ENCODE measurements around the gene ONECUT1.
A peak's percentile ranks its signal among the peaks of the same experiment; 100 is the strongest.

Gene ONECUT1

DNA sequence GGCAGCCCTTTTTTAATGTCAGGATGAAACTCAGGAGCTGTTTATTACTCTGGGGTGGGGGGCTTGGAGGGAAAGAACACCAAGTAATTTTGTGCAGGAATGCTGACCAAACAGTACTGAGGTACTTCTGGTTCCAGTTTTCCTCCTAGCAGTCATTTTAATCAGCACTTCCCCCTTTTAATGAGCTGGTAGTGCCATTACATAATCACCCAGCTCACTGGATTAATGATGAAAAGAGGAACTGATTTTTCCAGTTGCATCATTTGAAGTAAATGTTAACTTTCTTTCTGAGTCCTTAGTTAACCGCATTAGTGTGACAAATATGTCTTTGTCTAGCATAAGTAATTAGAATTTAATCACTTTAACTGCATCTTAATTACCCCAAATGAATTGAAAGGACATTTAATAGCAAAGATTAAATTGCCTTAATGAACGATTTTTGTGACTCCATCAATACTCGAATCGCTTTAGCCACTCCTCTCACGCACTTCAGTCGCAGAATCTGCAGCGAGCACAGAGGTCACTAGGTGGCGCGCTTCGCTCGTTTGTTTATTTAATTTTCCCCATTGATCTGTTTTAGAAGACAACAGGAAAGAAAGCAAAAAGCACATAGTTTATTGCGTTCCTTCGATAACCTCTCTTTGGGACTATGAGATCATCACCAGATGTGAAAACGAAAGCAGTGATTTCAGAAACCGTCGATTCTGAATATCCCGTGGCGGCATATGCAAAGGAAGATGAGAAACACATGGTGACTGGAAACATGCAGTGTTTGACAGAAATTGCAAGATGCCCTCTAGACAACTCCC, 9.8 kb downstream of the ONECUT1 start:
- peak; percentile 8 for DNase-seq

DNA sequence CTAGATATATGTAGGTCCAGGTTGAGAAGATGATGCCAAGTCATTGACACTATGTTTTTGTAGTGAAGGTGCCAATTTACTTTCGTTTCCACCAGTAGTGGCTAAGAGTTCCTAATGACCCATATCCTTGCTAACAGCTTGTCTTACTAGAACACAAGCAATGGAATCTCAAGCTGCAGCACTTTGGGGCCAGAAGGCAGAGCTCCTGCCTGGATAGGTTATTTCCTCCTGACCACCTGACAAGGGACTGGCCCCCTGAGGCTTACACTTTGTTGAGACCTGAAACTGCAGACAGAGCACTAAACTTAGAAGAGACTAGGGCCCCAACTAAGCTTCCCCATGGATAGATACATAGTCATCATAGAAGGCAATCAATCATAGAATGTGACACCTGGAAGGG, 11.7 kb downstream of the ONECUT1 start:
- DNase-seq = no peak

- no peak for DNase-seq
These were observed 17.4 kb downstream of the ONECUT1 start for GRCh38 chr15:52772766-52773165.

DNA sequence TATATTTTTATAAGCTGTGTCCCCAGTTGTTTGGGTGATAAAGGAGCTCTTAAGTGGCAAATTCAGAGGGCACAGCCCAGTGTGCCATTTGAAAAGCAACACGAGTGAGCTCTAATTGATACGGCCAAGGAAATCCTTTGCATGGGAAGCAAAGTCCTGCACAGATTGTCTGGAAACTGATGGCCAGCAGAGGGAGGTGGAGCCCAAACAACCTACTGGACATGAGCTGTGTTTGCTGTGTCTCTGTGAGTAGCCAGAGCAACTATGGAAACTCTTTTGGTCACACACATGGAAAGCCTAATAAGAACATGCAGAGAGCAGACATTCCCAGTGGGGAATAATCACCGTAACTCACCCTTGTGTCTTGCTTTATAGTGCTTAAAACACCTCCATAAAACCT, 24.4 kb downstream of the ONECUT1 start:
- DNase-seq = no peak

DNA sequence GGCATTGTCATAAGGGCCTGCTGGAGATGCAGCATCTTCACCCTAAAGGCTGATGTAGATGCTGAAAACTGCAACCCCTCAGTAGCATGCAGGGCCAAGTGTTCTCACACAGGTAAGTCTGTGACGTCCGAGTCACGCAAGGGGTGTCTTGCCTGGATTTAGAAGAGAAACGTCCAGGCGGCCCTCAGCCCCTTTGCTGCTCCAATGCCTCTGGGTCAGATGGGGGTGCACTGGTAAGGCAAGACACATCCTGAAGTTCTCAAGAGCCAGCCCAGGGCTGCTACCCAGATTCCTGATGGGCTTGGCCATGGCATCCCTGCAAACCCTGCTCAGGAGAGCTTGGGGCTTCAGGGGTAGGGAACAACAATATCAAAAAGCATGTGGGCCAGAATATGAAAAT, 25.4 kb downstream of the ONECUT1 start:
- DNase-seq = no peak

DNA sequence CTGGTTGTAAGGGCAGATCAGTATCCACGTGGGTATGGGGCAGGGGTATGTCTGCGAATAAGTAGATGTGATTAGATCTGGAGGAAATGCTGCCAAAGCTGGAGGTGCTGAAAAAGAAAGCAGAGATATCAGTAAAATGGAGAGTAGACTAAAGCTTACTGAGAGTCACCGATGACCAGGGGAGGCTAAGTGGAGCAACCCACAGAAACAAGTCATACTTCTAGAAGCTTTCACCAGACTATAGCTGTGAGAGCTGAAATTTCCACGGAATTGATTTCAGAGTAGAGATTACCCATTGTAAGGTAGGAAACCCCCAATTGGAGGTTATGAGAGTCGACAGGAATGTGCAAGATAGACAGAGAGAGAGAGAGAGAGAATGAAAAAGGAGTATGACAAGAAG, 27.5 kb downstream of the ONECUT1 start:
- no peak for DNase-seq

DNA sequence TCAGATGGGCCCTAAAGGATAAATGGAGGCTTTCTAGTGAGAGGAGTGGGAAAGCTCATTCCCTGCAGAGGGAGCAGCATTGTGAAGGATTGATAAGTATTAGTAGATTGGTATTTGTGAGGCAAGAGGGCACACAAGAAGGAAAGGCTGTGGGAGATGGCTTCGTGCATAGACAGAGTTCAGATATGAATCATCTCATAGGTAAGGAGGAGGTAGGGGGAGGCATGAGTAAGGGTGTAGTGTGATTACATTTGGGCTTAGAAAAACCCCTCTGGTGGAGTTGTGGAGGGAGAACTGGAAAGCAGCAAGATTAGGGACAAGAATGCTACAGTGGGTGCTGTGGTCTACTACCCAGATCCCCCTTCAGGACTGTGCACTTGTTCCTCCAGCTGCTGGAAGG, 29.6 kb downstream of the ONECUT1 start:
- DNase-seq = no peak

GRCh38 chr15:52759969-52760368, 30.2 kb downstream of the ONECUT1 start:
- DNase-seq = no peak

DNA sequence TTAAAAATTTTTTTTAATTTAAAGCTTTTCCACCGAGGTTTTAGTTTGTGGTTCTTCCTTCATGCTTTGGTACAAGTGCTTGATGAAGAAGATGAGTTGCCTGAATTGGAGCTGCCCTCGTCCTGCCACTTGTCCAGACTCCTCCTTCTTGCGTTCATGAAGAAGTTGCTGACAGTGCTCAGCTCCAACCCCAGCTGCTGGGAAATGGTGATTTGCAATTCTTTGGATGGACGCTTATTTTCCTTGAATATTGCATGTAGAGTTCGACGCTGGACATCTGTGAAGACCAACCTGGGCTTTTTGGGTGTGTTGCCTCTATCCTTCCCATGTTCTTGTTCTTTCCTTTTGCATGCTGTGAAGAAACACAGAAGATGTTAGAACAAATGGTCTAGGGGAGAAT, 32.6 kb downstream of the ONECUT1 start:
- no peak for DNase-seq

DNA sequence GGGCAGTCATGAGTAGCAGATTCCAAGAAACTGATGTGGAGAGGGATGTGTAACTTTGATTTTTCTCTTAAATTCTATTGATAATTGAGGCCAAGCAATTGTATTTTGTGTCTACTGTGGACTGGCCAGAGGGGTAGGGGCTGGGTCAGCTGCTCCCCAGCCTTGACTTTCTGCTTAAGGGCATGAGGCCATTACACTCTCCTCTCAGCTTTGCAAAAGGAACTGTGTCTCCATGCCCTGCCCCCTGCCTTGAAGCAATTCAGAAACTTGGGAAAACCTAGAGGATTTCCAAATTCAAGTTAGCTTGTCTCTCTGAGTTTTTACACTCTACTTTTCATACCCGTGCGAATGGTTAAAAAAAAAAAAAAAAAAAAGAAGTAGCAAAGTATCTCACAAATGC, 38.6 kb downstream of the ONECUT1 start:
- no peak for DNase-seq

GRCh38 chr15:52749258-52749657, 40.9 kb downstream of the ONECUT1 start:
- no peak for DNase-seq

DNA sequence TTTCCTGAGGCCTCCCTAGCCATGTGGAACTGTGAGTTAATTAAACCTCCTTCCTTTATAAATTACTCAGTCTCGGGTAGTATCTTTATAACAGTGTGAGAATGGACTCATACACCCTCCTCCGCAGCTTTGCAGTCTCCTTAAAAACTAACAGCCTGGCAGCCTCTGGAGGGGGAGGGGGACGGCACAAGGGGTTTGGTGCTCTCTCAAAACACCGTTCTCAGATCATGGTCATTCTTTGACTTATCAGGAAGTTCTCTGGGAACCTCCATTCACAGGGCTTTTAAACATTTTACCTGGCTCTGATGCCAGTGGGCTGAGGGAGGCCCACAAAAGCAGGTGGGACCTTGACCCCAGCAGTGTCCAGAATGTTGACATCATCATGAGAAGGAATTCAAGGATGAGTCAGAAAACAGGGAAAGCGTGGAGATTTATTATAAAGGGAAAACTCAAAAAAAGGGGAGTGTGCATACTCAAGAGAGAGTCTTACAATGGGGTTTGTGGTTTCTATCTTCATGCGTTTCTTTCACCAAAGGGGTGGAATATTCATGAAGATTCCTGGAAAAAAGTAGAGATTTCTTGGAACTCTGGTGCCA, 43.9 kb downstream of the ONECUT1 start:
- DNase-seq = no peak

- DNase-seq = no peak
These were observed 44.6 kb downstream of the ONECUT1 start for GRCh38 chr15:52745326-52746161.

DNA sequence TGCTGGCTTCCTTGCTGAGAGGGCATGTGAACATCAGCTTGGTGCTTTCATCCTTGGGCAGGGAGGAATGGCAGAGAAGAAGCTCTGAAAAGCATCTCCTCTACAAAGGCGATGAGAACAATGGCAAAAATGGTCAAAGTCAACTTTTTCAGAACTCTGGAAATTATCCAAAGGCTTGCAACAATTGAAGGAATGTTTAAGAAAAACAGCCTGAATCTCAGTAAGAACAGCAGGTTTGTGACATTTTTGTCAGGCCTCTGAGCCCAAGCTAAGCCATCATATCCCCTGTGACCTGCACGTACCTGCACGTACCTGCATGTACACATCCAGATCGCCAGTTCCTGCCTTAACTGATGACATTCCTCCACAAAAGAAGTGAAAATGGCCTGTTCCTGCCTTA, 51.8 kb downstream of the ONECUT1 start:
- no peak for DNase-seq

DNA sequence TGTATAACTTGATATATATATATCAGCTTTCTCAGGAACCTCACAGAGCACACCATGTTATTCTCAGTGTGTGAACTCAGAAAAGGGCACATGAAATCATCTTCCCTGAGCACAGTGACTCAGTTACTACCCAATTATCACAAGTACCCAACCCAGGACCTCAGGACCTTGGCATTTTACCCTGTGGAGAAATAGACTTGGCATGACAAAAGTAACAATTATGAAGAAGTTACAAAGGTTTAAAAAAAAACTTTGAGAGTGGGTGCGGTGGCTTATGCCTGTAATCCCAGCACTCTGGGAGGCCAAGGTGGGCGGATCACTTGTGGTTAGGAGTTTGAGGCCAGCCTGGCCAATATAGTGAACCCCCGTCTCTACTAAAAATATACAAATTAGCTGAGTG, 52.4 kb downstream of the ONECUT1 start:
- no peak for DNase-seq

DNA sequence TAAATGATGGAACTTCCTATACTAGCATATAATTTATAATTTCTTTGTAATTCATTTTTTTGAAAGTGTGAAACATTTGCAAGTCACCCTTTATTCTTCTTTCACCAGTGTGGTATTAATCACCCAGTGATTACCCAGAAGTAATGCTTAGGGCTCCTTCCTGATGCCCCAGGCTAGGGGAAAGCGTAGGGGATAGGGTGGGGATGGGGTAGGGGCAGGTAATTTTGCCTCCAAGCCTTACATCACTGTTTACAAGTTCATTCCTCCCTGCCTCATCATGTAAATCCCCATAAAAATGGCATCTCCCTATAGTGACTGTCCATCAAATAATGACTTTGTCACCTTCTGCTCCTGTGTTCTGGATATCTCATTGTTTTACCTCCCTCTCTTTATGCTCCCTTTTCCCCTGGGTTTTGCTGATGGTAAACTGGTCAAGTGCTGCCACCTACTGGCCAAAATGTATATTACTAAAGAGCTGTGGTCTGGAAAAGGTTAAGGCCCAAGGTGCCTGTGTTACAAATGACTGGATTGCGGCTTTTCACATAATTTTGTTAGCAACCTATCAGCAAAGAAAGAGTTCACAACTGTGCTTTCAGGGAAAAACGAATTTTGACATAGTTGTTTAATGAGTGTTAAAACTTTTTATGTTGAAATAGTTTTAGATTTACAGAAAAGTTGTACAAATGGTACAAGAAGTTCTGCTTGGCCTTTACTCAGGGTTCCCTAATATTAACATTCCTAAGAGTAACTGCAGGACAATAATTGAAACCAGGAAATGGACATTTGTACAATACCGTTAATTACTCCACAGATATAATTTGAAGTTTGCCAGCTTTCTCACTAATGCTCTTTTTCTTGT, 54.7 kb downstream of the ONECUT1 start:
- peak; percentile 34 for DNase-seq

- no peak for DNase-seq
These were observed 55.8 kb downstream of the ONECUT1 start for GRCh38 chr15:52734329-52734728.

- DNase-seq = no peak
These were observed 56.4 kb downstream of the ONECUT1 start for GRCh38 chr15:52733696-52734255.

GRCh38 chr15:52733088-52733487, 57.0 kb downstream of the ONECUT1 start:
- DNase-seq = no peak

- DNase-seq = no peak
These were observed 57.6 kb downstream of the ONECUT1 start for GRCh38 chr15:52732551-52732950.

DNA sequence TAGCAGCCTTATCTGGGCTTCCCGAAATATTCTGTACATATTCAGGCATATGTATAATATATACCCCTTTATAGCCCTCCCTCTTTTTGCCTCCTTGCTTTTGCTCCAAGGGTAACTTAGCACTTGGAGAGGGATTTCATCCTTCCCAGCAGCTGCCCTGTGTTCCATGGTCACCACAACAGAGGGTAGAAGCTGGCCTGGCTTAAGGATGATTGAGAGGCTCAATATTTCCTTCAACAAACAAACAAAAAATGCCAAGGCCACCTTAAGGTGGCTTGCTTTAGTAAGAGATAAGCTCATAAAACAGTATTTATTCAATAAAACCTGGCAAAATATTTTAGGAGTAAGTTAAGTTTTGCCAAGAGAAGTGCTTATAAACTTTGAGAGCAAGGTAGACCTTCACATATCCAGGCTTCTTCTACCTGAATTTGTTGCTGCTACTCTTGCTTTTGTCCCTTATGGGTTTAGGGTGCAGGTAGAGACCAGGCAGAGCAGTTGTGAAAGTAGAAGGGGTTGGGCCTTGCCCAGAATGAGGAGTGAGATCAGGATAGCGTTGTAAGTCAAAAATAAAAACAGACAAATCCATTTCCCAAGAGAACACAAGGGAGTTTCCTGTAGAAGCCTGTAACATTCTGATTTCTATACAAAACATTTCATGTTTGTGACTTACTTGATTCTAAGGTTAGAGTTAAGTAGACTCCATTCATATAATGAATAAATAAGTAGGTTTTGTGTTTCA, 58.2 kb downstream of the ONECUT1 start:
- no peak for DNase-seq

- DNase-seq = no peak
These were observed 59.1 kb downstream of the ONECUT1 start for GRCh38 chr15:52731004-52731403.

Measured in NCI-H1092 (cell line).